ENCODE results near the gene MBTPS1. TPM values are rescaled to one million over a fixed set of nuclear protein-coding genes. Genes with fewer than 3 reads are reported as not detected.

MBTPS1 gene
- total and polyA plus RNA-seq, 10 of the 15 experiments (the other 5 are each of a cell fraction or from before 2014, with no cell fraction given): 1.3 to 43.9 (median 35.2) TPM

DNA sequence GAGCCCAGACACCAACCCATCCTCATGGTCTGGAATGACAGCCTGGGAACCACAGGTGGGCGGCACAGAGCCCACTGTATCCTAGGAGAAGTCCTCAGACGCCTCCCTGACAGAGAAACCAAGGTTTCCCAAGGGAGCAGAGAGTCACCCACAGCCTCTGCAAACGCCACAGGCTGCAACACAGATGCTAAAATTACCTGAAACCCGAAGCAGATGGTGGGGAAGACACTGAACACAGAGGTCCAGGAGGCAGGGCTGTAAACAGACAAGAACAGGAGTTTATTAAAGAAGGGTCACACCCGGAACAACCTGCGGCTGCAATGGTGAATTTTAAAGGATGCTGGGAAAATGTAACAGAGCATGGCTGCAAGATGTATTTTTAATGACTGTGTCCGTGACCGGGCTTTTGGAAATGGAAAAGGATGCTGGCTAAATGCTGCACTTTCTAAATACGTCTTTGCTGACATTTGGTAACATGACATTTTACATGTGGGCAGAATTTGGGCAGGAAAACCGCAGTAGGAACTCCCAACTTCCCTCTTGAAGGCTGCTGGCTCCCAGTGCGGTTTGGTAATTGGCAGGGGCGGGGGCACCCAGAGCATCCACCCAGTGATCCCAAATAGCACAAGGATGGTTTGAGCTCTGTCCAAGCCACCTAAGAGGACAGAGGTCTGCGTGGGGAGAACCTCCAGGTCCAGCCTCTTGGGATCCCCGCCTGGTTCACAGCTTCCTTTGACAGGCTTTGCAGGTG is 87.3 kb downstream of the MBTPS1 start:
- no peaks in the 10 kb centered on the region for H3K27me3 ChIP-seq (replicated peaks in 1 of 2; ENCODE audit: control insufficient read depth in 2 of 2, insufficient read depth in 2 of 2, low read length in 1 of 2)
- WGBS (ENCODE audit: insufficient coverage, insufficient replicate concordance, low lambda C conversion rate, missing lambda C conversion rate): 18% methylated on average over 14 of the region's 14 CpGs
- CTCF ChIA-PET: no interaction called here
- H4K20me1 ChIP-seq (ENCODE audit: control insufficient read depth, insufficient read depth): no peaks in the 10 kb centered on the region
- H3K9me3 ChIP-seq (replicated peaks; ENCODE audit: control insufficient read depth, insufficient read depth, low read length): no peaks in the 10 kb centered on the region
- in situ Hi-C loops (cut with MboI) (no loop called here), intact Hi-C loops (cut with micrococcal nuclease; ENCODE audit: unreplicated experiment) (no loop called here)
- RAD21 ChIA-PET (ENCODE audit: unreplicated experiment): no interaction called here
- no peaks in the 10 kb centered on the region for H3K36me3 ChIP-seq (ENCODE audit: control insufficient read depth in 2 of 2, insufficient read depth in 2 of 2, low read length in 1 of 2)
- H3K79me2 ChIP-seq (ENCODE audit: control insufficient read depth, insufficient read depth, low read length): no peaks in the 10 kb centered on the region
- no peak overlapping the region for H3K27ac ChIP-seq (ENCODE audit: control insufficient read depth, insufficient read depth)
- no peak overlapping the region for H2AFZ ChIP-seq (ENCODE audit: control insufficient read depth, low read depth, low read length)
- no peak for TF ChIP-seq HDAC2 (IDR thresholded peaks at IDR 0.05)
- no peak for TF ChIP-seq TBL1XR1 (IDR thresholded peaks at IDR 0.05; ENCODE audit: low read depth, low read length)
- no peak for TF ChIP-seq ZNF24 (IDR thresholded peaks at IDR 0.05)
- no peak for TF ChIP-seq CHD2 (IDR thresholded peaks at IDR 0.05; ENCODE audit: borderline replicate concordance, low read depth, low read length)
- no peak for TF ChIP-seq HCFC1 (IDR thresholded peaks at IDR 0.05; ENCODE audit: low read length)
- TF ChIP-seq MEF2A (IDR thresholded peaks at IDR 0.05; ENCODE audit: insufficient read depth, low read depth, low read length): no peak
- no peak for TF ChIP-seq HSF1 (IDR thresholded peaks at IDR 0.05; ENCODE audit: low read depth, low read length)
- TF ChIP-seq, protein P1, sequence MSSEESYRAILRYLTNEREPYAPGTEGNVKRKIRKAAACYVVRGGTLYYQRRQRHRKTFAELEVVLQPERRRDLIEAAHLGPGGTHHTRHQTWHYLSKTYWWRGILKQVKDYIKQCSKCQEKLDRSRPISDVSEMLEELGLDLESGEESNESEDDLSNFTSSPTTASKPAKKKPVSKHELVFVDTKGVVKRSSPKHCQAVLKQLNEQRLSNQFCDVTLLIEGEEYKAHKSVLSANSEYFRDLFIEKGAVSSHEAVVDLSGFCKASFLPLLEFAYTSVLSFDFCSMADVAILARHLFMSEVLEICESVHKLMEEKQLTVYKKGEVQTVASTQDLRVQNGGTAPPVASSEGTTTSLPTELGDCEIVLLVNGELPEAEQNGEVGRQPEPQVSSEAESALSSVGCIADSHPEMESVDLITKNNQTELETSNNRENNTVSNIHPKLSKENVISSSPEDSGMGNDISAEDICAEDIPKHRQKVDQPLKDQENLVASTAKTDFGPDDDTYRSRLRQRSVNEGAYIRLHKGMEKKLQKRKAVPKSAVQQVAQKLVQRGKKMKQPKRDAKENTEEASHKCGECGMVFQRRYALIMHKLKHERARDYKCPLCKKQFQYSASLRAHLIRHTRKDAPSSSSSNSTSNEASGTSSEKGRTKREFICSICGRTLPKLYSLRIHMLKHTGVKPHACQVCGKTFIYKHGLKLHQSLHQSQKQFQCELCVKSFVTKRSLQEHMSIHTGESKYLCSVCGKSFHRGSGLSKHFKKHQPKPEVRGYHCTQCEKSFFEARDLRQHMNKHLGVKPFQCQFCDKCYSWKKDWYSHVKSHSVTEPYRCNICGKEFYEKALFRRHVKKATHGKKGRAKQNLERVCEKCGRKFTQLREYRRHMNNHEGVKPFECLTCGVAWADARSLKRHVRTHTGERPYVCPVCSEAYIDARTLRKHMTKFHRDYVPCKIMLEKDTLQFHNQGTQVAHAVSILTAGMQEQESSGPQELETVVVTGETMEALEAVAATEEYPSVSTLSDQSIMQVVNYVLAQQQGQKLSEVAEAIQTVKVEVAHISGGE (CRISPR knock-in tag; IDR thresholded peaks at IDR 0.05): no peak
- no peak for TF ChIP-seq ATF2 (IDR thresholded peaks at IDR 0.05; ENCODE audit: low read length)
- no peak for TF ChIP-seq NR2C1 (IDR thresholded peaks at IDR 0.05)
- BruUV-seq (replicated peaks): no TSS peak
- no peak for DNase-seq (ENCODE audit: low read depth, low spot score)
- no peak overlapping the region for H3K9ac ChIP-seq (ENCODE audit: control insufficient read depth, insufficient read depth, low read length)
- ATAC-seq: no peak
- SMC1A ChIA-PET (ENCODE audit: uncharacterized antibody, unreplicated experiment): no interaction called here
- FAIRE-seq: no peak
- no peak overlapping the region for H3K4me2 ChIP-seq (ENCODE audit: control insufficient read depth, insufficient read depth)
- H3K4me3 ChIP-seq: no peak overlapping the region
- POLR2A ChIA-PET: no interaction called here
- H3K4me1 ChIP-seq (ENCODE audit: control insufficient read depth, insufficient read depth, low read length): no peaks in the 10 kb centered on the region

Data from GM12878 (cell line).